Ascending aorta (tissue), 2 donors: ENCODE measurements around the gene HNRNPA0. TPM values are rescaled to one million over a fixed set of nuclear protein-coding genes. Genes with fewer than 3 reads are reported as not detected.
"Not testable (repeated sequence)": the region's sequence is repeated elsewhere in the genome, so short reads cannot be mapped to it uniquely, and the experiment has no call there.

Experiments
- DNase-seq, 2 donors: peaks; one replicate each; pipeline ENCODE4 v3.0.0-alpha.2; 2019; ENCODE audit warnings: low spot score in 2 of 2
- H3K27ac ChIP-seq, 2 donors: fragments of 200-600 bp; sonication (generic); one replicate each; pipeline ENCODE4 v1.5.1; 2016 to 2017; ENCODE audit warnings: mild to moderate bottlenecking in 1 of 2
- H3K27me3 ChIP-seq: fragments of 200-600 bp; sonication (generic); one replicate; pipeline ENCODE4 v1.5.1; 2017
- H3K36me3 ChIP-seq, 2 donors: fragments of 200-600 bp; sonication (generic); one replicate each; pipeline ENCODE4 v1.5.1; 2016
- H3K4me1 ChIP-seq, 2 donors: fragments of 200-600 bp; sonication (generic); one replicate each; pipeline ENCODE4 v1.5.1; 2016 to 2017; ENCODE audit warnings: mild to moderate bottlenecking in 1 of 2
- H3K4me3 ChIP-seq, 2 donors: fragments of 200-600 bp; sonication (generic); one replicate each; pipeline ENCODE4 v1.5.1; 2016 to 2017; ENCODE audit warnings: mild to moderate bottlenecking in 1 of 2
- H3K9me3 ChIP-seq, 2 donors: fragments of 200-600 bp; sonication (generic); one replicate each; pipeline ENCODE4 v1.5.1; 2016
- intact Hi-C: fragments of 100-400 bp; cut with DNase I; formaldehyde crosslinking; loops from one replicate; pipeline ENCODE4 v1.15.1; 2023
- total RNA-seq: library from RNA; depleted of rRNA; stranded (reverse); fragments of >200 nt; gene quantifications from one replicate; pipeline ENCODE4 v1.1.0, GENCODE V29; 2016
- TF ChIP-seq, protein P1 (sequence below), 3 experiments: fragments of 200-600 bp in 2 of 3; fragments of 450-650 bp in 1 of 3; sonication (generic) in 2 of 3; IDR thresholded peaks; one replicate each; pipeline ENCODE4 v1.5.1; 2016 to 2019; ENCODE audit warnings: antibody characterized with exemption in 3 of 3, mild to moderate bottlenecking in 1 of 3, moderate library complexity in 1 of 3

The HNRNPA0 gene
- total RNA-seq, 1 donor from 2014 or later, result 8.6 TPM

GRCh38 chr5:137792303-137792702, 38.1 kb upstream of the HNRNPA0 start:
- Histone ChIP-seq H3K36me3 (no peaks in the 10 kb centered on the region), H3K4me1 (no peaks in the 10 kb centered on the region), H3K27ac (no peak overlapping the region), H3K9me3 (no peaks in the 10 kb centered on the region), H3K27me3 (no peaks in the 10 kb centered on the region), H3K4me3 (no peak overlapping the region)
- TF ChIP-seq, protein P1, sequence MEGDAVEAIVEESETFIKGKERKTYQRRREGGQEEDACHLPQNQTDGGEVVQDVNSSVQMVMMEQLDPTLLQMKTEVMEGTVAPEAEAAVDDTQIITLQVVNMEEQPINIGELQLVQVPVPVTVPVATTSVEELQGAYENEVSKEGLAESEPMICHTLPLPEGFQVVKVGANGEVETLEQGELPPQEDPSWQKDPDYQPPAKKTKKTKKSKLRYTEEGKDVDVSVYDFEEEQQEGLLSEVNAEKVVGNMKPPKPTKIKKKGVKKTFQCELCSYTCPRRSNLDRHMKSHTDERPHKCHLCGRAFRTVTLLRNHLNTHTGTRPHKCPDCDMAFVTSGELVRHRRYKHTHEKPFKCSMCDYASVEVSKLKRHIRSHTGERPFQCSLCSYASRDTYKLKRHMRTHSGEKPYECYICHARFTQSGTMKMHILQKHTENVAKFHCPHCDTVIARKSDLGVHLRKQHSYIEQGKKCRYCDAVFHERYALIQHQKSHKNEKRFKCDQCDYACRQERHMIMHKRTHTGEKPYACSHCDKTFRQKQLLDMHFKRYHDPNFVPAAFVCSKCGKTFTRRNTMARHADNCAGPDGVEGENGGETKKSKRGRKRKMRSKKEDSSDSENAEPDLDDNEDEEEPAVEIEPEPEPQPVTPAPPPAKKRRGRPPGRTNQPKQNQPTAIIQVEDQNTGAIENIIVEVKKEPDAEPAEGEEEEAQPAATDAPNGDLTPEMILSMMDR (IDR thresholded peaks at IDR 0.05), result no peak
- intact Hi-C loops, result no loop called here
- no peak for DNase-seq

- TF ChIP-seq, protein P1 (IDR thresholded peaks at IDR 0.05), result no peak
- DNase-seq, result no peak
- Histone ChIP-seq H3K4me3 (no peak overlapping the region), H3K36me3 (no peaks in the 10 kb centered on the region), H3K27ac (no peak overlapping the region), H3K4me1 (no peaks in the 10 kb centered on the region), H3K9me3 (no peaks in the 10 kb centered on the region), H3K27me3 (no peaks in the 10 kb centered on the region)
- intact Hi-C loops, result no loop called here
These were observed 37.6 kb upstream of the HNRNPA0 start for GRCh38 chr5:137791799-137792198.

DNA sequence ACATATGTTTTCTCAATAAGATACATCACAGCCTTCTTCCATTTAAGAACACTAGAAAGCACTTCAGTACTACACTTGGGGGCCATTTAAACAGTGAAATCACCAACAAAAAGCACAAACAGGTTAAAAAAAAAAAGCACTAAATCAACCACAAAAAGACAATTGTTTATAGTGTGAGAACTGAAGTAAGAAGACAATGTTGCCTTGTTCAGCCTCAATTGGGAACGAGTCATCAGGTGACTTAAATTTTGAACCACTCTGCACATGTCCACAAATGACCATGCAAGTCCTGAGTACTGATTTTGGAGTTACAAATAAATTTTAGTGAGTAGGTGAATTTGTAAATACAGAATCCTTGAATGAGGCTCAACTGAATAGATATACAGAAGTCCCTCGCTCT, 37.2 kb upstream of the HNRNPA0 start:
- no peak for DNase-seq
- TF ChIP-seq, protein P1 (IDR thresholded peaks at IDR 0.05), result no peak
- Histone ChIP-seq H3K4me3 (no peak overlapping the region), H3K27me3 (no peaks in the 10 kb centered on the region), H3K4me1 (no peaks in the 10 kb centered on the region), H3K36me3 (no peaks in the 10 kb centered on the region), H3K9me3 (no peaks in the 10 kb centered on the region), H3K27ac (no peak overlapping the region)
- intact Hi-C loops, result no loop called here

DNA sequence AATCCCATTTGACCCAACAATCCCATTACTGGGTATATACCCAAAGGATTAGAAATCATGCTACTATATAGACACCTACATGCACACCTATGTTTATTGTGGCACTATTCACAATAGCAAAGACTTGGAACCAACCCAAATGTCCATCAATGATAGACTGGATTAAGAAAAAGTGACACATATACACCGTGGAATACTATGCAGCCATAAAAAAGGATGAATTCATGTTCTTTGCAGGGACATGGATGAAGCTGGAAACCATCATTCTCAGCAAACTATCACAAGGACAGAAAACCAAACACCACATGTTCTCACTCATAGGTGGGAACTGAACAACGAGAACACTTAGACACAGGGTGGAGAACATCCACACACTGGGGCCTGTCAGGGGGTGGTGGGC, 34.4 kb upstream of the HNRNPA0 start:
- H3K4me3 ChIP-seq, H3K27ac ChIP-seq, H3K36me3 ChIP-seq, H3K27me3 ChIP-seq, DNase-seq, H3K9me3 ChIP-seq, H3K4me1 ChIP-seq: not testable (repeated sequence)
- intact Hi-C loops, result loop anchor here (10.0 kb wide), 1 partner anchor 276 kb away; no protein-coding TSS in a partner anchor

DNA sequence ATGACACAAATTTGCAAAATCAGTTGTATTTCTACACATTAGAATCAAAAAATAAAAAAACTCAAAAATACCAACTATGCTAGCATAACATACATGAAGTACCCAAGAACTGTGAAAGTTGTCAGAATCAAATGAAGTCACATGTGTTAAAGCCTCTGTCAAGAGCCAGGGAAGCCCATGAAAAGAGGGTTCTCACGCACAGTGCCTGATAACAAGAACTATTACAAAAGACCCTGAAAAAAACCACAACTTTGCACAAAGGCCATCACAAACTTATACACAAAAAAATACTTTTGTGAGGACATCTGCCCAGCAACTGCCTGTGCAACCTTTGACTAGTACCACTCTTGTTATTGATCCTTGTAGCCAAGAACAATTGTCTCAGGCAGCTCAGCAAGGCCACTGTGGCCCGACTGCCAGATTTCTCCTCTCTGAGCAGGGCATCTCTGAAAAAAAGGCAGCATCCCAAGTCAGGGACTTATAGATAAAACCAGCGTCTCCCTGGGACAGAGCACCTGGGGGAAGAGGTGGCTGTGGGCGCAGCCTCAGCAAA, 28.9 kb upstream of the HNRNPA0 start:
- DNase-seq, result no peak
- Histone ChIP-seq H3K4me1 (no peaks in the 10 kb centered on the region), H3K4me3 (no peak overlapping the region), H3K27ac (no peak overlapping the region), H3K27me3 (no peaks in the 10 kb centered on the region), H3K36me3 (no peaks in the 10 kb centered on the region), H3K9me3 (no peaks in the 10 kb centered on the region)
- intact Hi-C loops, result loop anchor here (10.0 kb wide), 1 partner anchor 282 kb away; no protein-coding TSS in a partner anchor
- TF ChIP-seq, protein P1 (IDR thresholded peaks at IDR 0.05), result no peak

DNA sequence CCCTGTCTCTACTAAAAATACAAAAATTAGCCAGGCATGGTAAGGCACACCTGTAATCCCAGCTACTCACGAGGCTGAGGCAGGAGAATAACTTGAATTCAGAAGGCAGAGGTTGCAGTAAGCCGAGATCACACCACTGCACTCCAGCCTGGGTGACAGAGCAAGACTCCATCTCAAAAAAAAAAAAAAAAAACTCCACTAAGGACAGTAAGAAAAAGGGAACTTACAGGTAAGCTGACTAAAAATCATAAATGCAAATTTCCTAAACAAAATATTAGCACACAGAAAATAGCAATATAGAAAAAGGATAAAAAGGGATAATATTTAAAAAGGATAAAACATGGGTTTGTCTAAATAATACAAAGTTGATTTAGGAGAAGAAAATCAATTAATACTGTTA, 27.9 kb upstream of the HNRNPA0 start:
- Histone ChIP-seq H3K4me3 (no peak overlapping the region), H3K27ac (no peak overlapping the region), H3K4me1 (no peaks in the 10 kb centered on the region), H3K36me3 (no peaks in the 10 kb centered on the region), H3K9me3 (no peaks in the 10 kb centered on the region), H3K27me3 (no peaks in the 10 kb centered on the region)
- intact Hi-C loops, result loop anchor here (10.0 kb wide), 1 partner anchor 283 kb away; no protein-coding TSS in a partner anchor
- no peak for DNase-seq
- TF ChIP-seq, protein P1 (IDR thresholded peaks at IDR 0.05), result no peak
